HG02885 (cell line): ENCODE data around the gene C1orf146.
"Not testable (repeated sequence)": the region's sequence is repeated elsewhere in the genome, so short reads cannot be mapped to it uniquely, and the experiment has no call there.

Source experiments
- ATAC-seq: cut with Tn5 transposase; IDR thresholded peaks from one replicate; pipeline ENCODE4 v1.9.1; 2021; ENCODE audit warnings: mild to moderate bottlenecking; ENCODE audit not compliant: unreplicated experiment, poor library complexity

C1orf146 gene

GRCh38 chr1:92217721-92218120, at the start of gene C1orf146:
Gene C1orf146 (plus strand): TSS chr1:92217915. CDS start chr1:92231421, 13,506 bp downstream.
- no peak for ATAC-seq

GRCh38 chr1:92168657-92169056, 49.1 kb upstream of the C1orf146 start:
- no peak for ATAC-seq

GRCh38 chr1:92169214-92170005, 48.3 kb upstream of the C1orf146 start:
- ATAC-seq: no peak

GRCh38 chr1:92184632-92185031, 33.1 kb upstream of the C1orf146 start:
- ATAC-seq: no peak

- ATAC-seq: no peak
Observed at GRCh38 chr1:92186081-92186480, 31.6 kb upstream of the C1orf146 start.

- ATAC-seq: no peak
Observed at GRCh38 chr1:92188436-92189255, 29.1 kb upstream of the C1orf146 start.

- ATAC-seq: no peak
Observed at GRCh38 chr1:92191726-92192125, 26.0 kb upstream of the C1orf146 start.

GRCh38 chr1:92192246-92192645, 25.5 kb upstream of the C1orf146 start:
- ATAC-seq: no peak

- ATAC-seq: no peak
Observed at GRCh38 chr1:92194511-92194910, 23.2 kb upstream of the C1orf146 start.

- no peak for ATAC-seq
Observed at GRCh38 chr1:92201973-92202372, 15.7 kb upstream of the C1orf146 start.

GRCh38 chr1:92203105-92203504, 14.6 kb upstream of the C1orf146 start:
- no peak for ATAC-seq

- ATAC-seq: no peak
Observed at GRCh38 chr1:92210701-92211100, 7.0 kb upstream of the C1orf146 start.

- no peak for ATAC-seq
Observed at GRCh38 chr1:92211166-92211565, 6.5 kb upstream of the C1orf146 start.

- no peak for ATAC-seq
Observed at GRCh38 chr1:92218559-92218958, 844 bp downstream of the C1orf146 start.

- ATAC-seq: no peak
Observed at GRCh38 chr1:92219028-92219427, 1.3 kb downstream of the C1orf146 start.

GRCh38 chr1:92228401-92228800, 10.7 kb downstream of the C1orf146 start:
- ATAC-seq: no peak

GRCh38 chr1:92230736-92231135, 13.0 kb downstream of the C1orf146 start:
- ATAC-seq: no peak

GRCh38 chr1:92240034-92240433, 22.3 kb downstream of the C1orf146 start:
- ATAC-seq: no peak

GRCh38 chr1:92244376-92244775, 26.7 kb downstream of the C1orf146 start:
- no peak for ATAC-seq

- not testable (repeated sequence) for ATAC-seq
Observed at GRCh38 chr1:92254714-92255113, 37.0 kb downstream of the C1orf146 start.

- ATAC-seq: no peak
Observed at GRCh38 chr1:92259350-92259749, 41.6 kb downstream of the C1orf146 start.
